Stimulated activated CD8-positive, alpha-beta memory T cell treated with anti-CD3 and anti-CD28 coated beads, Interleukin-7, amount 100 ng/mL, for 4 hours (primary cell): ENCODE measurements around the gene SIRT7.

Experiments
- DNase-seq, 2 donors: peaks; one replicate each; pipeline ENCODE4 v3.0.0-alpha.2; 2020; ENCODE audit warnings: low read depth in 2 of 2

The SIRT7 gene

DNA sequence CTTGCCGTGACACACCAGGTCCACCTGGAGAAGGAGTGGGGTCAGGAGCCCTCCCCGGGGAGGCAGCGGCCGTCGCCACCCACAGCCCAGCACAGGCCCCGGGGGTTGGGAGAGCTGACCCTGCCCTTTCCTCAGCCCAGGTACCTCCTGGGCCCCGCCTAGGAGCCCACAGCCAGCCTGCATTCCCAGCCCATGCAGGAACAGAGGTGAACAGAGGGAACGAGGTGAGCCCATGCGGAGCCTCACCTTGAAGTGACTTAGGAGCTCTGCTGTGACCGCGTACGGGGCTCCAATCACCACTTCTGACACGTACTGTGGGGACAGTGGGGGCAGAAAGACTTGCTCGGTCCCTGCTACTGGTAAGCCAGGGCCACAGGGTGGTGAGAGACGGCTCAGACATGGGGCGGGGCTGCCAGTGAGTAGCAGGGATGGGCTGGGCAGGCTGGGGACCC lies 12.5 kb downstream of the SIRT7 start:
- no peak for DNase-seq

DNA sequence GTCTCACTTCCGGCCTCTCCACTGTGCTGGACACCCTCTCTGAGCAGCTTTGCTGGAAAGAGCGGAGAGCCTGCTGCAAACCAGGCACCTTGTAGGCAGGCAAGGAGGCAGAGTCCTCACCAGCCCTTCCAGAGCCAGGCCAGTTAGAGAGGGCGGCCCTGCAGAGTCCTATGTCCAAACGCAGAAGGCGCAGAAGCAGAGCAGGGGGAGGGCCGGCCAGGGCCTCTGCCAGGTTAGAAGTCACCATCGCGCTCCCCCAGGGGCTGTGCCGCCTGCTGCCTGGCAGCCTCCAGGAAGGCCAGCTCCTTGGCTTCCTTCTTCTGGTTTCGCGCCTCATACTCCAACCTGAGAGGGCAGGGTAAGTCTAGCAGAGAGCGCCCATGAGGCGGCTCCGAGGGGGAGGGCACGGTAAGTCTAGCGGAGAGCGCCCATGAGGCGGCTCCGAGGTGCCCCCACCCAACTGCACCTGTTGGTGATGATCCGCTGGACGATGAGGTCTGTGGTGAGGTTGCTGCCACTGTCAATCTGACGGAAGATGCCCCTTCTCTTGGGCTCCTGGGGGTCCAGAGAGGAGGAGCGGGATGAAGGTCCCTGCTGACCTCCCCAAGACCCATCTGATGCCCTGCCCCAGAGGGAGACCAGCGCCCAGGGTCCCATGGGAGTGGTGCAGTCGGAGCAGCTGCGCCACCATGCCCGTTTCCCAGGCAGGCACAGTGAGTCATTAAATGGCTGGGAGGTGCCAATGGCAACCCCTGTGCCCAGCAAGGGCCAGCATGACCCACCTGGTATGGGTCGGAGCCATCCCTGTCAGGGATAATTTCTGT lies 13.2 kb downstream of the SIRT7 start:
- DNase-seq, result no peak

- no peak for DNase-seq
Measured at GRCh38 chr17:81903896-81904599, 13.9 kb downstream of the SIRT7 start.

- no peak for DNase-seq
Measured at GRCh38 chr17:81903415-81903831, 14.6 kb downstream of the SIRT7 start.

- DNase-seq, result no peak
Measured at GRCh38 chr17:81902653-81903414, 15.1 kb downstream of the SIRT7 start.

DNA sequence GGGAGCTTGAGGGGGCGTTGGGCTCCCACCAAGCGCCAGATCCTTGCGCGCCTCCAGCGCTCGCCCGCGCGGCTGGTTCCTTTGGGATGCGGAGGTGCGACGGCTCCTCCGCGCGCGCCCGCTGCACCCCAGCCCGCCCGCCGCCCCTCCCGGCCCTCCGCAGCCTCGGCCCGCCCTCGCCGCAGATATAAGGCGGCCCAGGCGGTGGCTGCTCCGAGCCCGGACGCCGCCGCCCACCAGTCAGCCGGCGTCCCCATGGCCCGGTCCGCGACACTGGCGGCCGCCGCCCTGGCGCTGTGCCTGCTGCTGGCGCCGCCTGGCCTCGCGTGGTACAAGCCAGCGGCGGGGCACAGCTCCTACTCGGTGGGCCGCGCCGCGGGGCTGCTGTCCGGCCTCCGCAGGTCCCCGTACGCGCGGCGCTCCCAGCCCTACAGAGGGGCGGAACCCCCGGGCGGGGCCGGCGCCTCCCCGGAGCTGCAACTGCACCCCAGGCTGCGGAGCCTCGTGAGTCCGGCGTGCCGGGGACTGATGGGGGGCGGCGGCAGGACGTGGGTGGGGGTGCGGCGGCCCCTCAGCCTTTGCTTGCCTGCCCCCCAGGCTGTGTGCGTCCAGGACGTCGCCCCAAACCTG lies 15.8 kb downstream of the SIRT7 start, which contains the start of gene NPB:
NPB (plus strand) TSS at position 216 of the 630 bp plus-strand sequence; CDS start at position 256, 40 bp downstream.
- DNase-seq, result no peak

DNA sequence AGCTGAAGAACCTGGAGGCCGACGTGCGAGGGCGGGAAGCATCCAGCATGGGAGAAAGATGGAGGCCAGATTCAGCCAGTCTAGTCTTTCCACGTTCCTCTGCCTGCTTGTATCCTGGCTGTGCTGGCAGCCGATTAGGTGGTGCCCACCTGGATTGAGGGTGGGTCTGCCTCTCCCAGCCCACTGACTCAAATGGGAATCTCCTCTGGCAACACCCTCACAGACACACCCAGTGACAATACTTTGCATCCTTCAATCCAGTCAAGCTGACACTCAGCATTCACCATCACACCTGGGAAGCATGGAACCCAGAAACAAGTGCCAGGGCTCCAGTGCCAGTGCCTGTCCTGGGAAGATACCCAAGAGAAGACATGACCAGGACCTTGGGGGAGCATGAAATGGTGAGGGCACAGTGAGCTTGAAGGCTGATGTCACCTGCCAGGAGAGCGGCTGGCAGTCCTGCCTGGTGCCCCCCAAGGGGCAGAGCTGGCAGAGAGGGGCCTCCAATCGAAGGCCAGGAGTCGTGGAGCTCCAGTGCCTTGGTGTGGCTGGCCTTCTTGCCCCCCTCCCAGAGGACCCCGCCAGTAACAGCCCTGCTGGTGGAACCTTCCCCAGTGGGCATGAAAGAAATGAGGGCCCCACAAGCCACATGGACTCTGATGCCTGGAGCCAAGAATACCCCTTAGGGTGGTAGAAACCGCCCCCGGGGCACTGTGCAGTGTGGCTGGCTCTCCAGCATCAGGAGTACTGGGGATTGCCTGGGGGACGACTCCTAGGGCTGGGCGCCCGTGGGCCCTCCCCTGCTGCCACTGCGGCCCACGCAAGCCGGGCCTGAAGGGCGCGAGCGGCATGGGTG lies 16.6 kb downstream of the SIRT7 start:
- no peak for DNase-seq

DNA sequence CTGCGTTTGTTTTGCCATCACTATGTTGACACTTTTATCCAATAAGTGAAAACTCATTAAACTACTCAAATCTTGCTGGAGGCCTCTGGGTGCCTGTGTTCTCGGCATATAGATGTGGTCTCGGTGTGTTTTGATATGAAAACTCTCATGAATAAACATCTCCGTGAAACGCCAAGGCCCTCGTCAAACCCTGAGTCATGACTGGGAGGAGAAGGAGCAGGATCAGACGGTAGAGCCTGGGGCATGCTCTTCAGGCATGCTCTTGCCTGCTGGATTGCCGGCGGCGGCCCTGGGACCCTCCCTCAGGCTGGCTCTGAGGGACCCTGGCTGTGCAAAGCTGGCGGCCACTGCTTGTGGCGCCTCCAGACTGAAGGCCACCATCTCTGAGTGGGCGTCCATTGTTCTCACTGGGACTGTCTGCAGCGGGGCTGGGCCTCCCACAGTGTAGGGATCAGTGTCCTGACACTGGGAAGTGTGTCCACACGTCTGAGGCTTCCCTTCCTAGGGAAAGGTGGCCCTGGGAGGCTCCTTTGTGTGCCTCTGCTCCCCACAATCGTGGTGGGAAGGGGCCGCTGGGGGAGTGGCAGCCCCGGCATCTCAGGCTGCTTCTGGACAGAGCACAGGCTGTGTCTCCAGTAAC lies 17.7 kb downstream of the SIRT7 start:
- DNase-seq, result no peak

GRCh38 chr17:81899514-81900166 lies 18.3 kb downstream of the SIRT7 start:
- no peak for DNase-seq

DNA sequence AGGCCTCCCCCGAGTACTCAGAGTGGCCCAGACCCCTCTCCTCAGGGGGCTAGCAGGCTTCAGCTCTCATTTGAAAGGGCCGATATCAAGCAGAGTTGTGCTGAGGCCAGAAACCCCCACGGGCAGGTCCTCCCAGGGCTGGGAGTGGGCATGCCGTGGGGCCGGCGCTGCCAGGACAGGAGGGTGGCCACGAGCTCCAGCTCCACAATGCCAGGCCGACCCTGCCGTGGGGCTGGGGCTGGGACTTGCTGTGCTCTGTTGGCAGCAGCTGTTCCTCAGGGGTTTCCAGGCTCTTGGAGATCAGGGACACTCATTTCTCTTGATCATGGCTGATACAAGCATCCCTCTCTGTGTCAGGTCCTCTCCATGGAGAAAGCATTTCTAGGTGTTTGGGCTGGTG lies 19.1 kb downstream of the SIRT7 start:
- DNase-seq, result no peak

DNA sequence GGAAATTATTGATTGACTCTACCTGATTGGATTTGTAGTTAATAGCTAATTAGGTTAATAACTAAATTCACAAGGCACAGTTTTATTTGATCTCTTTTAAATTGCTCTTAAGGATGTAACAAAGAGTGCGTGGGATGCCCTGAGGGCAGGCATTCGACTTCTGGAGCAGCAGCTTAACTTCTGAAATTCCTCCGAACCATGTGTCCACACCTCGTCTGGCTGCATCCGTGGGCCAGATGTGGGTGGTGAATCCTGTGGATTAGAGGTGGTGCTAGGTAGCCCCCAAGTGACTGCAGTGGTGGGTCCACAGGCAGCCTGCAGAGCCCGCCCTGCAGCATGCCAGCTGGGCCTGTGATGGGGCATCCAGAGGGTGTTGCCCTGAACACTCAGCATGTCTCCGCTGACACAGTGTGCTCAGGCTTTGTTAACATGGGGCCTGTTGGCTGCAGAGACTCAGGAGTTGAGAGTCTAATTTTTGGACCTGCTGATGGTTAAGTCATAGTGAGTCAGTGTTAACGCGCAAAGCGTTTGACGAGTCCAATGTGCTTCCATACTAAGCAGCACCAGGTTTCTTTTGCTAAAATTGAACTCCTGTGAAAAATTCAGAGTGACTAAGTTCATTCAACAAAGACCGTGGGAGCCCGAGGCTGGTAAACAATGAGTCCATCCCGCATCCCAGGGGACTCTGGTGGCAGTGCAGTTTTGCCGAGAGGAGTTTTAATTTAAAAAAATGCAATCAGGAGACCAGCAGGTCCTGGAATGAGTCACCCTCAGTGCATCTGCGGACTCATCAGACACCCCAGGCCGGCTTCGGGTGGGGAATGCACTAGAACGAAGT lies 19.7 kb downstream of the SIRT7 start:
- DNase-seq, result no peak

GRCh38 chr17:81895400-81895799 lies 22.6 kb downstream of the SIRT7 start:
- DNase-seq, result no peak

DNA sequence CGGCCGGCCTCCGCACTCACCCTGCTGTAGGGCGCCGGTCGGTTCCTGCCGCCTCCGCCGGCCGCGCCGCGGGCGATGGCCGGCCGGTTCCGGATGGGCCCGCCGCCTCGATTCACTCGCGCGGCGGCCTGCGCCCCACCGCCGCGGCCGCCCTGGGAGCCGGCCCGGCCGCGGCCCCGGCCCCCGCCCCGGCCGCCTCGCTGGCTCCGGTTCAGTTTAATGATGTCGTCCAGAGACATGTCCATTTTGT lies 26.7 kb downstream of the SIRT7 start:
- DNase-seq, result no peak

- no peak for DNase-seq
Measured at GRCh38 chr17:81890447-81891302, 27.3 kb downstream of the SIRT7 start.

DNA sequence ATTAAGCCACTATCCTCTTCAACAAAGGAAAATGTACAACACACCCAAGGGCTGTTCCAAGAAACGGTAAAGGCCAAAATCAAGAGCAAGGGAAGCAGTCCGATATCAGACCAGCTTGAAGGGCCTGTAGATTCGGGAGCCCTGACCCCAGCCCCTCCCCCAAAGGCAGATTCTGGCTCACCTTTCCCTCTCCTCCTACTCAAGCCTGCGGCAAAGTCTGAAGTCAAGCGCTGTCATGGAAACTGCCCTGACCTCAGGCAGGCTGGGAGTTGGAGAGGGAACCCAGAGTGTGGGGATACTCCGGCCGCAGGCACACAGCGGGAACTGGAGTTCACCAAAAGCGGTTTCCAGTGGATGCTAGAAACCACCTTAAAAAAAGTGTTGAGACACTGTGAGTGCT lies 28.4 kb downstream of the SIRT7 start:
- DNase-seq, result no peak

DNA sequence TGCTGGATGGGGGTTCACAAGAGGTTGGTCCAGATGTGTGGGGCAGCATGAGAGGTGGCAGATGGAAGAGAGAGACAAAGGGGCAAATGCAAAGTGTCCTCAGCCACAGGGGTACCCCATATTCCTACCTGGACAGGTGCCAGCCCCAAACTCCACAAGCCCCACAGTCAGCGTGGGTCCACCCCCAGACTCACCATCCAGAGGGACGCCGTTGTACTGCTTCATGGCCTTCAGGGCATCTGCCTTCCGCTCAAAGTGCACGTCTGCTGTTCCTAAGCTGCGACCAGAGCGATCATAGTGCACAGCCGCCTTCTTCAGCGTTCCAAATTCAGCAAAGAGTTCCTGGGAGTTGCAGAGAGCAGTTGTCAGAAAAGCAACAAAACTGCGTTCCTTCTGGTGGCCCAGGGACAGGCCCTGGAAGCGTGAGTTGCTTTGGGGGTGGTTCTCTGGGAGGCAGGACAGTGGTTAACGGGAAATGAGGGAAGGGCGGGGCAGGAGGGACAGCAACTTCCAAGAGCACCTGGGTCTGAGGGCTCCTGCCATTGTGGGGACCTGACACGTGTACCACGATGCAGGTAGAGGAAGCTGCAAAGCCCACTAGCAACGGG lies 28.9 kb downstream of the SIRT7 start:
- no peak for DNase-seq

DNA sequence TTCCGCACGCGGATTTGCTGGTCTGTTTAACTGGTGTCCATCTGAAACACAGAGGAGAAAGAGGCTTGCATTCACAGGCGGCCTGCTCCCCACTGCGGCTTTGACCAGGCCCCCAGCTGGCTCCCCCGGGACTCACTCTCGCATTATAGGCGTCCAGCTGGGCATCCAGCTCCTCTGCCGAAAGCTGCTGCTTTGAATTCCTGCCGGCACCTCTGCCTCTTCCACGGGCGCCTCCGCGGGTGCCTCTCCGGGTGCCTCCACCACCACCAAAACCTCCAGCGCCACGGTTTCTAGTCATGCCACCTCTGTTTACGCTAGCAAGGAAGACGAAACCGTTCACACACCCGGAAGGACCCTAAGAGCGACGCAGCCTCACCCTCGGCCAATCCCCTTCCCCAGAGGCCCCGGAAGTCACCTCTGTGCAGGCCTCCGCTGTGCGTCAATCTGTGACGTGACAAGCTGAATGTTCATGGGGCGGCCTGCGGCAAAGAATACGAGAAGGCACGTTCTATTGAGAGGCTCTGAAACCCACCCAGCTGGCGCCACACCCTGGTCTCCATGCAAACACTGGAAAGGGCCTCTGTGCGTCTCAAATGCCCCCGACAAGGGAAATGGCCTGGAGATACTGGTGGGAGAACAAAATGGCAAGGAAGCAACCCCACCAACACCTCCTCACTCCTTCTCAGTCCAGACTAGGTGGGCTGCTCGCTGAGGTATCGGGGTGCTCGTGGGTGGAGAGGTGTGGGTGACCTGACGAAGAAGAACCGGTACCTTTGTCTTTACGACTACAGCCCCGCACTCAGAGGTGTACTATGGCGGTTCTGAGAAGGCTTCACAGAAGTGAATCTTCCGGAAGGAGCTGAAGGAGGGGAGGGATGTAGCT lies 29.6 kb downstream of the SIRT7 start:
- DNase-seq, result no peak
